Ureter (tissue), 1 donor: ENCODE measurements around the gene OR1E1. TPM values are rescaled to one million over a fixed set of nuclear protein-coding genes. Genes with fewer than 3 reads are reported as not detected.
"Not testable (repeated sequence)": the region's sequence is repeated elsewhere in the genome, so short reads cannot be mapped to it uniquely, and the experiment has no call there.

Experiments used
- DNase-seq: peaks from one replicate; pipeline ENCODE4 v3.0.0-alpha.2; 2020; ENCODE audit warnings: low spot score
- total RNA-seq: library from RNA; stranded (reverse); gene quantifications from one replicate; pipeline ENCODE4 v1.2.4, GENCODE V29; 2023
- donor health status: DM: yes; HTN: yes; CAD: no.

The OR1E1 gene
- not detected for total RNA-seq

GRCh38 chr17:3398310-3398709 is at the start of gene OR1E1:
TSS of gene OR1E1 (minus strand) at chr17:3398410. CDS start at chr17:3398410, 0 bp downstream.
- DNase-seq: no peak

DNA sequence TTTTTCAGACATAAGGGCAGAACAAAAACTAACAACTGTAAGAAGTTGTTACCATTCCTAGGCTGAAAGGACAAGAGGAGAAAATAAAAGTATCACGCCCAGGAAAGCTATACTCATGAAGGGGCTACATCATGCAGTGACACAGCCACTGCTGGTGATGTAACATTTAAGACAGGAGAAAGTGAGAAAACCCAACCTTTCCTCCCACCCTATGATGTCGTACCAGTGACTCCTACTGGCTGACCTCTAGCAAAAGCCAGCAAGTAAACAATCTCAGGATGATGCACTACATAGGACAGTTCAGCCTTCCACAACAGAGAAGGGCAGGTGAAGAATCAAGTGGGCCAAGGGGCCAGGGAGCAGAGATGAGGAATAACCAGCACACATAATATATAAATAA is 49.4 kb upstream of the OR1E1 start:
- no peak for DNase-seq

DNA sequence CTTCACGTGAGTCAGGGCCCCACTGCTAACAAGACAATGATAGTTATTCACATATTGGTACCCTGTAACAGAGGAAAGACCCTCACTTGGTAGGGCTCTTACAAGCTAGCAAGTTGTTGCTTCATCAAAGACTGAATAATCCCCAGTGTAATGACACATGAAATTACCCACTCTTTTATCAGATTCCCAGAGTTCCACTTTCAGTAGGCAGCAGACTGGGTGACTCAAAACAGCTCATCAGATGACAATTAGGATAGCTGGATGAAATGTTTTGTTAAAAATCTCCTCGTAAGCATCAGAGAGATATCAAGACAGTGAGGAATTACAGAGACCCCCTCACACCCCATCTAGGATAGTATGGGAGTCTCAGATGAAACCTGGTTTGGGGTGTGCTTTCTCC is 42.2 kb upstream of the OR1E1 start:
- no peak for DNase-seq

DNA sequence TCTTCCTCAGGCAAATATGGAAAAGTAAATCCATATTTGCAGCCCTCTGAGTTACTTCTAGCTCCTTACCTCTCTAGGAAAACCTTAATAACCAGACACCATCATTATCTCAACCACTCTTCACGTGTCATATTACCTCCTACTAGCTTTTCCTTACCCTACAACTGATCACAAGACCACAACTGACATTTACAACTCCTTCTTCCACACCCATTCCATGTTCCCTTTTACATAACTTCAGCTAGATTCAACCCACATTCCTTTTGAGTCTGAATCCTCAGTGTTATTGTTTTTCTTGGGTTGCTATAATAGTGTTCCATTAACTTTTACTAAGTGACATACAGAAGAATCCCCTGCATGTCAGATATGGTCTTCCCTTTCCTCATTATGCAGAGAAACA is 40.2 kb upstream of the OR1E1 start:
- DNase-seq: no peak

GRCh38 chr17:3433741-3434140 is 35.5 kb upstream of the OR1E1 start, which contains the start of gene OR1E2:
TSS of gene OR1E2 (minus strand) at chr17:3433841. CDS start at chr17:3433841, 0 bp downstream.
- DNase-seq: no peak

DNA sequence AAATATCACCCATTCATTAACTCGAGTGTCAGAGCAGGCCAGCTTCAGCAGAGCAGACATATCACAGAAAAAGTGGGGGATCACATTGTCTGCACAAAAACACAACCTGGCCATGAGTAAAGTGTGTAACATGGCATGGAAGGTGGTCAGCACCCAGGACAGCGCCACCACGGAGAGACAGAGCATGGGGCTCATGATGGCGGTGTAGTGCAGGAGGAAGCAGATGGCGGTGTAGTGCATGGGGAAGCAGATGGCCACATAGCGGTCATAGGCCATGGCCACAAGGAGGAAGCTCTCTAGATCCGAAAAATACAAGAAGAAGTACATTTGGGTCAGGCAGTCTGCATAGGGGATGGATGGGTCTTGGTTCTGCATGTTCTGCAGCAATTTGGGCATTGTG is 35.0 kb upstream of the OR1E1 start:
- DNase-seq: not testable (repeated sequence)

DNA sequence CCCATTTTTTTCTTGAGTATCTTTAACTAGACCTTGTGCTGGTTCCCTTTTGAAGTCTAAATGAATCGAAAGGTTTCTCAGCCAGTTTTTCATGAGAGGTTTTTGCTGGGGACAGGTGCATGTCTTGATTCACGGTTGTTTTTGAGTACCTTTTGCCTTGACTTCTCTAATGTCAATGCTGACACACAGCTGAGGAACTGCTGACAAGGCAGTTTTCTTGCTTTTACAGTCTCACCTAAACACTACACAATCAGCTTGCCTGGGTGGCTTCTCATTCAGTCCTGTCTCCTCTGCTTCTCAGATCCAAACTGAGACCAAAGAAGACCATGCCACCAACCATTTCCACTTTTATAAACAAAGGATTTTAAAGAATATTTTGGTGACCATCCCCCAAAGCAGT is 20.0 kb upstream of the OR1E1 start:
- no peak for DNase-seq

GRCh38 chr17:3415610-3416009 is 17.4 kb upstream of the OR1E1 start:
- no peak for DNase-seq

- DNase-seq: not testable (repeated sequence)
Measured at GRCh38 chr17:3412216-3412615, 14.0 kb upstream of the OR1E1 start.

- no peak for DNase-seq
Measured at GRCh38 chr17:3411070-3411469, 12.9 kb upstream of the OR1E1 start, which contains the start of gene OR3A3. TSS of gene OR3A3 (plus strand) at chr17:3411370.

GRCh38 chr17:3403856-3404255 is 5.6 kb upstream of the OR1E1 start:
- DNase-seq: not testable (repeated sequence)

GRCh38 chr17:3401786-3402185 is 3.6 kb upstream of the OR1E1 start:
- no peak for DNase-seq

DNA sequence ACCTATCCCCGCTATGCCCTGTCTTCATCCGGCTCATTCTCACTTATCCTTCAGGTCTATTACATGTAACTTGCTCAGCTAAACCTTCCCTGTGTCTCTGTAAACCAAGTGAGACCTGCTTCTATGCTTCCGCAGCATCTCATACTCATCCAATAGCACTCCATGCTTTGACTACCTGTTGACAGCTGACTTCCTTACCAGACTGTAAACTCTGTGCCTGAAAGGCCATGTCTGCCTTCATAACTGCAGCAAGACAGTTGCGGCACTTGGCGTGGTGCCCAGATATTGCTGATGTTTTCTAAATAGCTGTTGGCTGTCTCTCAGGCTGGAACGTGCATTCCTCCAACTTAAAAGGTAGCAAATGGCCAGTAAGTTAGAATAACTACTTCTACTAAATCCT is 1.8 kb upstream of the OR1E1 start:
- DNase-seq: no peak

- DNase-seq: not testable (repeated sequence)
Measured at GRCh38 chr17:3397801-3398200, 409 bp downstream of the OR1E1 start.

GRCh38 chr17:3389791-3390190 is 8.4 kb downstream of the OR1E1 start:
- no peak for DNase-seq

GRCh38 chr17:3385869-3386816 is 12.1 kb downstream of the OR1E1 start, which contains the start of gene OR3A2:
TSS of gene OR3A2 (minus strand) at chr17:3386308.
- DNase-seq: no peak

DNA sequence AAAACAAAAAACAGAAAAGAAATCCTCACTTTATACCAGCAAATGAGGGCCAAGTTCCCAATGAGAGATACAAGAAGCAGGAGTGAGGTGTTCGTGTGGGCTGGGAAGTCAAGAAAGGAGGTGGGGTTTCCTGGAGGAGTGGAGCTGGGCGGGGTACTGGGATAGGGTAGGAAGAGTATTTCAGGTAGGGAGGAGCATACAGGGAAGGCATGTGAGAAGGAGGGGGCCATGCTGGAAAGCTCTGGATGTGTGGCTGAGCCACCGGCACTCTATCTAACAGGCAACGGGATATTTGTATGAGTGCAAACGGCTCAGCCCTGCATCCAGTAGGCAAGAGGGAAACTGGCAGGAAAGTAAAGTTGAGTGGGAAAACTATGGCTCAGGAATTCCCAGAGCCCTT is 16.3 kb downstream of the OR1E1 start:
- DNase-seq: no peak

- no peak for DNase-seq
Measured at GRCh38 chr17:3378321-3378720, 19.9 kb downstream of the OR1E1 start.

GRCh38 chr17:3371167-3371566 is 27.0 kb downstream of the OR1E1 start:
- not testable (repeated sequence) for DNase-seq
